Calu3 (cell line): Measurements from ENCODE around the gene KCNG2. TPM values are rescaled to one million over a fixed set of nuclear protein-coding genes. Genes with fewer than 3 reads are reported as not detected.

ENCODE experiments used
- BruUV-seq: library from RNA; stranded (reverse); fragments of 400-500 nt; replicated peaks from 2 replicates; lab custom pipeline; 2021; lab: Mats Ljungman, UMichigan
- CTCF ChIA-PET: fragments of 300-600 bp; sonication (Branson Sonifier 250); formaldehyde crosslinking; loops from one replicate; lab custom pipeline; 2022; ENCODE audit warnings: antibody characterized with exemption; lab: Charles Lee
- DNase-seq: peaks from one replicate; pipeline ENCODE4 v3.0.0; 2022
- H3K27ac Mint-ChIP-seq: one replicate; pipeline ENCODE4 v1.8.0; 2022; ENCODE audit warnings: mixed read lengths; ENCODE audit not compliant: unreplicated experiment
- H3K27me3 Mint-ChIP-seq: one replicate; pipeline ENCODE4 v1.8.0; 2022; ENCODE audit warnings: mixed read lengths; ENCODE audit not compliant: unreplicated experiment
- H3K36me3 Mint-ChIP-seq: one replicate; pipeline ENCODE4 v1.8.0; 2022; ENCODE audit warnings: mild to moderate bottlenecking, moderate library complexity, mixed read lengths; ENCODE audit not compliant: insufficient read depth, unreplicated experiment
- H3K4me1 Mint-ChIP-seq: one replicate; pipeline ENCODE4 v1.8.0; 2022; ENCODE audit warnings: mild to moderate bottlenecking, low read depth, mixed read lengths; ENCODE audit not compliant: unreplicated experiment
- H3K4me3 Mint-ChIP-seq: one replicate; pipeline ENCODE4 v1.8.0; 2022; ENCODE audit warnings: mild to moderate bottlenecking, low read depth, moderate library complexity, mixed read lengths; ENCODE audit not compliant: unreplicated experiment
- H3K9me3 Mint-ChIP-seq: one replicate; pipeline ENCODE4 v1.8.0; 2022; ENCODE audit warnings: low read depth, mixed read lengths; ENCODE audit not compliant: unreplicated experiment
- CTCF ChIP-seq: fragments of 200-600 bp; IDR thresholded peaks from one replicate; pipeline ENCODE4 v1.8.0; 2022; ENCODE audit warnings: antibody characterized with exemption; ENCODE audit not compliant: unreplicated experiment
- intact Hi-C: fragments of 100-400 bp; cut with micrococcal nuclease; formaldehyde crosslinking; loops from one replicate; pipeline ENCODE4 v1.10.0; 2022; ENCODE audit not compliant: unreplicated experiment
- total RNA-seq: library from RNA; stranded (reverse); gene quantifications from 2 replicates; pipeline ENCODE4 v1.2.3, GENCODE V29; 2022

KCNG2 gene
- total RNA-seq, 1 experiment from 2014 or later = not detected

DNA sequence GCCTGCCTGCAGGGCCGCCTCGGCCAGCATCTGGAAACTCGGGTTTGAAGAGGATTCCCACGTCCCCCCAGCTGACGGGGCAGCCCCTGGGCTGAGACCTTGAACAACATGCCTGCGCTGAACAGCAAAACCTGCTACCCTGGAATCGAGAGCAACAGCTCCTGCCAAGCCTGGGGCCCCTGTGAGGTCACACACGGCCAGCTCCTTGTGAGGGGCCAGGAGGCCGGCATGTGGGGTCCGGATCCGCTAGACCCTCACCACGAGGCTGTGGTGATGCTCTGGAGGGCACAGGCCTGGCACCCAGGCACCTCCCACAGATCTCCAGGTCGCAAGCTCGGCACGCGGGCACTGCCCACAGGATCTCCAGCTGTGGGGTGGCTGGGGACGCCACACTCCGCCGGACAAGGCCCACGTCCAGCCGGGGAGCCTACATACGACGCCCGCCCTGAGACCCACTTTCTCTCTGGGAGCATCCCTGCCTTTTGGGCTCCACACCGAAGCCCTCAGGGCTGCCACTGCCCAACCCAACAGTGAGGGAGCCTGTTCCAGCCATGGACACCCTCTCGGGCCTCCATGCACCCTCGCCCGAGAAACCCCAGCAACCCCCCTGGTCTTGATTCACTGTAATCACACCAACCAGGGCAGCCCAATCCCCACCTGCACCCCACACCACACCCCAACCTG, 119.6 kb downstream of the KCNG2 start:
- Mint-ChIP-seq H3K36me3 (peaks cover 34% of the 10 kb centered on the region), H3K27ac (no peak overlapping the region), H3K27me3 (no peaks in the 10 kb centered on the region), H3K4me3 (no peak overlapping the region), H3K9me3 (peaks cover 9% of the 10 kb centered on the region), H3K4me1 (no peaks in the 10 kb centered on the region)
- intact Hi-C loops = no loop called here
- no peak for DNase-seq
- BruUV-seq = no TSS peak
- TF ChIP-seq CTCF = no peak
- CTCF ChIA-PET = no interaction called here

GRCh38 chr18:79917853-79918614, 120.3 kb downstream of the KCNG2 start:
- no peak overlapping the region for H3K27ac Mint-ChIP-seq
- no peaks in the 10 kb centered on the region for H3K4me1 Mint-ChIP-seq
- no peak for DNase-seq
- BruUV-seq = no TSS peak
- no peak overlapping the region for H3K4me3 Mint-ChIP-seq
- H3K27me3 Mint-ChIP-seq = no peaks in the 10 kb centered on the region
- peaks cover 8% of the 10 kb centered on the region for H3K9me3 Mint-ChIP-seq
- intact Hi-C loops = no loop called here
- H3K36me3 Mint-ChIP-seq = peaks cover 34% of the 10 kb centered on the region
- no peak for TF ChIP-seq CTCF
- CTCF ChIA-PET = no interaction called here

- H3K9me3 Mint-ChIP-seq = peaks cover 8% of the 10 kb centered on the region
- CTCF ChIA-PET = no interaction called here
- DNase-seq = no peak
- H3K27ac Mint-ChIP-seq = no peak overlapping the region
- BruUV-seq = no TSS peak
- H3K27me3 Mint-ChIP-seq = no peaks in the 10 kb centered on the region
- no peak overlapping the region for H3K4me3 Mint-ChIP-seq
- H3K4me1 Mint-ChIP-seq = no peaks in the 10 kb centered on the region
- peaks cover 35% of the 10 kb centered on the region for H3K36me3 Mint-ChIP-seq
- TF ChIP-seq CTCF = no peak
- intact Hi-C loops = no loop called here
Observed at GRCh38 chr18:79918615-79919011, 120.9 kb downstream of the KCNG2 start.

DNA sequence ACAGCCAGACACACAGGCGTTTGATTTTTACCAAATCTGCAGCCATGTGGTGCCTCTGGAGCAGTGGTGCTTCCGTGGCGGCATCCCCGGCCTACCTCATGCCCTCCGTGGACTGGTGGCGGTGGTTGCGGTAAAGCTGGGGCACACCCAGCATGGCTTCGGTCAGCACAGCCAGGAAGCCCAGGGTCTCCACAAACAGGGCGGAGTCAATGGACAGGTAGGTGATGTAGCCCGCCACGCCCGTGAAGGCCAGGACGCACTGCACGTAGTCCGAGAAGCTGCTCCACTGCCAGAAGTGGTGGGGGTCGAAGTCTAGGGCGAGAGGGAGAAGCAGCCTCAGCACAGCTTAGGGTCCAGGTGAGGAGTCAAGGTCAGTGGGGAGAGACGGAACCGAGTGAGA, 121.4 kb downstream of the KCNG2 start:
- intact Hi-C loops = no loop called here
- DNase-seq = no peak
- CTCF ChIA-PET = no interaction called here
- TF ChIP-seq CTCF = no peak
- peaks cover 38% of the 10 kb centered on the region for H3K36me3 Mint-ChIP-seq
- no peaks in the 10 kb centered on the region for H3K4me1 Mint-ChIP-seq
- no peak overlapping the region for H3K4me3 Mint-ChIP-seq
- peaks cover 8% of the 10 kb centered on the region for H3K9me3 Mint-ChIP-seq
- H3K27me3 Mint-ChIP-seq = no peaks in the 10 kb centered on the region
- peak overlapping the region; percentile 85 for H3K27ac Mint-ChIP-seq
- BruUV-seq = no TSS peak
